IPS-15b (cell line): ENCODE measurements around the gene RGS7BP.
A peak's percentile ranks its signal among the peaks of the same experiment; 100 is the strongest.

Experiments
- H3K27me3 ChIP-seq: one replicate; pipeline ENCODE4 v1.6.1; 2013; ENCODE audit warnings: low read length; ENCODE audit not compliant: control insufficient read depth, insufficient read depth
- H3K36me3 ChIP-seq: one replicate; pipeline ENCODE4 v1.6.1; 2013; ENCODE audit warnings: low read length; ENCODE audit not compliant: control insufficient read depth, insufficient read depth
- H3K4me1 ChIP-seq: one replicate; pipeline ENCODE4 v1.6.1; 2013; ENCODE audit warnings: mild to moderate bottlenecking, low read length; ENCODE audit not compliant: control insufficient read depth, insufficient read depth
- H3K4me3 ChIP-seq: one replicate; pipeline ENCODE4 v1.5.1; 2013; ENCODE audit warnings: low read depth, low read length
- H3K9ac ChIP-seq: one replicate; pipeline ENCODE4 v1.6.1; 2013; ENCODE audit warnings: low read depth, mild to moderate bottlenecking, low read length
- H3K9me3 ChIP-seq: one replicate; pipeline ENCODE4 v1.6.1; 2013; ENCODE audit warnings: mild to moderate bottlenecking, low read length; ENCODE audit not compliant: control insufficient read depth, insufficient read depth

RGS7BP gene

GRCh38 chr5:64505769-64506566 is at the start of gene RGS7BP:
Gene RGS7BP (plus strand): TSS chr5:64506015. CDS start chr5:64506625, 610 bp downstream.
- Histone ChIP-seq H3K9me3 (no peaks in the 10 kb centered on the region), H3K27me3 (peaks cover 50% of the 10 kb centered on the region), H3K4me1 (peaks cover 10% of the 10 kb centered on the region), H3K4me3 (peak within 1 kb of the TSS; percentile 59), H3K36me3 (no peaks in the 10 kb centered on the region), H3K9ac (peak within 1 kb of the TSS; percentile 58)

GRCh38 chr5:64457846-64458245 is 48.0 kb upstream of the RGS7BP start:
- Histone ChIP-seq H3K36me3 (no peaks in the 10 kb centered on the region), H3K9me3 (no peaks in the 10 kb centered on the region), H3K9ac (no peak overlapping the region), H3K4me3 (no peak overlapping the region), H3K4me1 (no peaks in the 10 kb centered on the region), H3K27me3 (no peaks in the 10 kb centered on the region)

GRCh38 chr5:64458948-64459347 is 46.9 kb upstream of the RGS7BP start:
- Histone ChIP-seq H3K4me1 (no peaks in the 10 kb centered on the region), H3K27me3 (no peaks in the 10 kb centered on the region), H3K9ac (no peak overlapping the region), H3K9me3 (no peaks in the 10 kb centered on the region), H3K36me3 (no peaks in the 10 kb centered on the region), H3K4me3 (no peak overlapping the region)

- no peak overlapping the region for H3K9ac ChIP-seq
- no peaks in the 10 kb centered on the region for H3K36me3 ChIP-seq
- no peaks in the 10 kb centered on the region for H3K4me1 ChIP-seq
- no peaks in the 10 kb centered on the region for H3K27me3 ChIP-seq
- H3K9me3 ChIP-seq = no peaks in the 10 kb centered on the region
- no peak overlapping the region for H3K4me3 ChIP-seq
Measured at GRCh38 chr5:64462391-64462790, 43.4 kb upstream of the RGS7BP start.

- Histone ChIP-seq H3K36me3 (no peaks in the 10 kb centered on the region), H3K9me3 (no peaks in the 10 kb centered on the region), H3K27me3 (no peaks in the 10 kb centered on the region), H3K9ac (no peak overlapping the region), H3K4me3 (no peak overlapping the region), H3K4me1 (no peaks in the 10 kb centered on the region)
Measured at GRCh38 chr5:64486163-64486562, 19.7 kb upstream of the RGS7BP start.

GRCh38 chr5:64487283-64487682 is 18.5 kb upstream of the RGS7BP start:
- Histone ChIP-seq H3K9ac (no peak overlapping the region), H3K4me1 (no peaks in the 10 kb centered on the region), H3K27me3 (no peaks in the 10 kb centered on the region), H3K4me3 (no peak overlapping the region), H3K9me3 (no peaks in the 10 kb centered on the region), H3K36me3 (no peaks in the 10 kb centered on the region)

- Histone ChIP-seq H3K36me3 (no peaks in the 10 kb centered on the region), H3K27me3 (no peaks in the 10 kb centered on the region), H3K9ac (no peak overlapping the region), H3K4me3 (no peak overlapping the region), H3K4me1 (no peaks in the 10 kb centered on the region), H3K9me3 (no peaks in the 10 kb centered on the region)
Measured at GRCh38 chr5:64489857-64490256, 16.0 kb upstream of the RGS7BP start.

- Histone ChIP-seq H3K9ac (no peak overlapping the region), H3K36me3 (no peaks in the 10 kb centered on the region), H3K9me3 (no peaks in the 10 kb centered on the region), H3K27me3 (peaks cover 2% of the 10 kb centered on the region), H3K4me3 (no peak overlapping the region), H3K4me1 (peaks cover 7% of the 10 kb centered on the region)
Measured at GRCh38 chr5:64497386-64497785, 8.4 kb upstream of the RGS7BP start.

GRCh38 chr5:64502196-64502595 is 3.6 kb upstream of the RGS7BP start:
- Histone ChIP-seq H3K4me3 (no peak overlapping the region), H3K4me1 (peaks cover 10% of the 10 kb centered on the region), H3K9me3 (no peaks in the 10 kb centered on the region), H3K9ac (no peak overlapping the region), H3K36me3 (no peaks in the 10 kb centered on the region), H3K27me3 (peaks cover 35% of the 10 kb centered on the region)

GRCh38 chr5:64506567-64507263 is 900 bp downstream of the RGS7BP start:
- Histone ChIP-seq H3K9ac (peak overlapping the region; percentile 58), H3K36me3 (no peaks in the 10 kb centered on the region), H3K4me3 (peak overlapping the region; percentile 59), H3K27me3 (peaks cover 49% of the 10 kb centered on the region), H3K9me3 (no peaks in the 10 kb centered on the region), H3K4me1 (peaks cover 10% of the 10 kb centered on the region)

- Histone ChIP-seq H3K4me1 (peaks cover 6% of the 10 kb centered on the region), H3K9me3 (no peaks in the 10 kb centered on the region), H3K27me3 (peaks cover 49% of the 10 kb centered on the region), H3K9ac (no peak overlapping the region), H3K36me3 (no peaks in the 10 kb centered on the region), H3K4me3 (peak overlapping the region; percentile 59)
Measured at GRCh38 chr5:64507264-64507605, 1.4 kb downstream of the RGS7BP start.

GRCh38 chr5:64509828-64510227 is 4.0 kb downstream of the RGS7BP start:
- H3K36me3 ChIP-seq = no peaks in the 10 kb centered on the region
- H3K9ac ChIP-seq = no peak overlapping the region
- H3K4me1 ChIP-seq = peaks cover 4% of the 10 kb centered on the region
- H3K4me3 ChIP-seq = no peak overlapping the region
- no peaks in the 10 kb centered on the region for H3K9me3 ChIP-seq
- peaks cover 26% of the 10 kb centered on the region for H3K27me3 ChIP-seq
